Upper lobe of left lung (tissue), 6 donors: ENCODE results near the gene LAMA5. TPM values are rescaled to one million over a fixed set of nuclear protein-coding genes. Genes with fewer than 3 reads are reported as not detected.

ENCODE experiments used
- ATAC-seq, 2 donors: fragments of 200-7000 bp; cut with Tn5 transposase; one replicate each; pipeline ENCODE4 v1.9.1; 2022; ENCODE audit warnings: mild to moderate bottlenecking in 2 of 2, moderate library complexity in 2 of 2; ENCODE audit not compliant: low FRiP score in 2 of 2
- DNase-seq, 2 donors: peaks; one replicate each; pipeline ENCODE4 v3.0.0-alpha.2; 2019 to 2020
- H3K27ac ChIP-seq, 4 donors: fragments of 200-600 bp; sonication (generic); one replicate each; pipeline ENCODE4 v1.5.1; 2016 to 2019
- H3K27me3 ChIP-seq, 4 donors: fragments of 200-600 bp; sonication (generic); one replicate each; pipeline ENCODE4 v1.5.1; 2017 to 2019
- H3K36me3 ChIP-seq, 4 donors: fragments of 200-600 bp; sonication (generic); one replicate each; pipeline ENCODE4 v1.5.1; 2016 to 2019
- H3K4me1 ChIP-seq, 4 donors: fragments of 200-600 bp; sonication (generic); one replicate each; pipeline ENCODE4 v1.5.1; 2018 to 2019
- H3K4me3 ChIP-seq, 4 donors: fragments of 200-600 bp; sonication (generic); one replicate each; pipeline ENCODE4 v1.5.1; 2017 to 2019; ENCODE audit warnings: mild to moderate bottlenecking in 2 of 4, moderate library complexity in 1 of 4
- H3K9me3 ChIP-seq, 4 donors: fragments of 200-600 bp; sonication (generic); one replicate each; pipeline ENCODE4 v1.5.1; 2018 to 2019
- CTCF ChIP-seq, 6 experiments: fragments of 450-650 bp in 4 of 6; fragments of 200-600 bp in 2 of 6; sonication (generic) in 2 of 6; IDR thresholded peaks; one replicate each; pipeline ENCODE4 v1.5.1; 2016 to 2019; ENCODE audit warnings: antibody characterized with exemption in 6 of 6
- EP300 ChIP-seq, 4 donors: sonication (generic); formaldehyde crosslinking; IDR thresholded peaks; one replicate each; pipeline ENCODE4 v1.5.1; 2017; ENCODE audit warnings: antibody characterized with exemption in 4 of 4, control low read depth in 2 of 4
- POLR2A ChIP-seq, 4 donors: fragments of 450-650 bp; IDR thresholded peaks; one replicate each; pipeline ENCODE4 v1.5.1; 2016 to 2017; ENCODE audit warnings: antibody characterized with exemption in 4 of 4, mild to moderate bottlenecking in 2 of 4
- POLR2AphosphoS5 ChIP-seq, 2 donors: sonication (generic); formaldehyde crosslinking; IDR thresholded peaks; one replicate each; pipeline ENCODE4 v1.5.1; 2017; ENCODE audit warnings: antibody characterized with exemption in 2 of 2
- WGBS, 2 donors: methylation state at CpG; one replicate each; pipeline ENCODE4 v1.1.5; 2017 to 2018; 5-methylcytosine and 5-hydroxymethylcytosine counted together
- total RNA-seq, 6 donors: library from RNA; depleted of rRNA in 4 of 6; stranded (reverse); fragments of >200 nt in 4 of 6; gene quantifications; one replicate each; pipeline versions ENCODE4 v1.1.0 to v1.2.1, GENCODE V29; 2016 to 2021
- donor health status: DM: no; HTN: no; CAD: no; lungs with moderate emphysema.
- donor health status: DM: no; HTN: yes; CAD: no; lungs with severe emphysema.

Gene LAMA5
- total RNA-seq, 6 donors from 2014 or later, result 176 to 1,019 (median 307) TPM

- Histone ChIP-seq H3K27ac (peak overlapping the region in 2 of 4 donors; percentile 7 to 15), H3K4me1 (no peaks in the 10 kb centered on the region), H3K9me3 (no peaks in the 10 kb centered on the region), H3K4me3 (no peak overlapping the region), H3K27me3 (no peaks in the 10 kb centered on the region), H3K36me3 (peaks cover 25 to 84% (median 79%) of the 10 kb centered on the region in 4 donors)
- DNase-seq (peak in 1 of 2 donors; percentile 85), ATAC-seq (no peak)
- no peak for TF ChIP-seq EP300 (IDR thresholded peaks at IDR 0.05)
- no peak for TF ChIP-seq POLR2AphosphoS5 (IDR thresholded peaks at IDR 0.05)
- TF ChIP-seq CTCF (IDR thresholded peaks at IDR 0.05), result no peak
- TF ChIP-seq POLR2A (IDR thresholded peaks at IDR 0.05), result no peak
- 95 to 97% methylated on average over 18 to 34 of the region's 36 CpGs for WGBS, 2 donors
Observed at GRCh38 chr20:62318400-62319345, 48.4 kb downstream of the LAMA5 start.

GRCh38 chr20:62317167-62317655, 49.9 kb downstream of the LAMA5 start:
- H3K9me3 ChIP-seq, result no peaks in the 10 kb centered on the region
- no peaks in the 10 kb centered on the region for H3K4me1 ChIP-seq
- H3K4me3 ChIP-seq, result no peak overlapping the region
- no peak for TF ChIP-seq CTCF (IDR thresholded peaks at IDR 0.05)
- no peak for TF ChIP-seq POLR2AphosphoS5 (IDR thresholded peaks at IDR 0.05)
- no peak for TF ChIP-seq EP300 (IDR thresholded peaks at IDR 0.05)
- no peak for TF ChIP-seq POLR2A (IDR thresholded peaks at IDR 0.05)
- H3K36me3 ChIP-seq, result peaks cover 29 to 87% (median 82%) of the 10 kb centered on the region in 4 donors
- no peak for ATAC-seq
- H3K27ac ChIP-seq, result no peak overlapping the region
- H3K27me3 ChIP-seq, result no peaks in the 10 kb centered on the region
- WGBS, 2 donors, result 90% methylated on average over 15 of the region's 18 CpGs; no CpG with 5 or more reads in 1 of the 2 donors
- DNase-seq, result peak in 1 of 2 donors; percentile 71

- DNase-seq, result peak in 1 of 2 donors; percentile 83
- H3K4me3 ChIP-seq, result no peak overlapping the region
- no peak for ATAC-seq
Observed at GRCh38 chr20:62316331-62317166, 50.6 kb downstream of the LAMA5 start.

DNA sequence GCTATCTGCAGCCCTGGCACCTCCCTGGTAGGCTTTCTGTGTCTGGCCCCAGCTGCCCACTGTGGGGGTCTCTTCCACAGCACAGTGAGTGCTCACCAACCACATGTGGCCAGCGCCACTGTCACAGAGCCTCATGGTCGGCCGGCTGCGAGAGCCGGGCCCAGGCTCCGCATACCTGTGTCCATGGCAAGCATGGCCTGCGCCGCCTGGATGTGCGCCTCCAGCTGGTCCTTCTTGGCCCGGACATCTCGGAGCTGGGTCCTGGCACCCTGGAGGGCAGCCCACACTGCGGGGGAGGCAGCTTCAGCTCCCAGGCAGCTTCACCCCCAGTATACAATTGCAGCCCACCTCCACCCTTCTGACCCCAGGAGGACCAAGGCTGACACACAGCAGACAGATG, 51.3 kb downstream of the LAMA5 start:
- WGBS, 2 donors, result 97% methylated on average over 12 of the region's 12 CpGs; no CpG with 5 or more reads in 1 of the 2 donors
- Histone ChIP-seq H3K4me3 (no peak overlapping the region), H3K27me3 (no peaks in the 10 kb centered on the region), H3K9me3 (no peaks in the 10 kb centered on the region), H3K27ac (no peak overlapping the region), H3K4me1 (no peaks in the 10 kb centered on the region), H3K36me3 (peaks cover 36 to 93% (median 88%) of the 10 kb centered on the region in 4 donors)
- DNase-seq, result peak in 1 of 2 donors; percentile 79
- no peak for ATAC-seq
- TF ChIP-seq POLR2AphosphoS5 (IDR thresholded peaks at IDR 0.05) (no peak), CTCF (IDR thresholded peaks at IDR 0.05) (no peak), POLR2A (IDR thresholded peaks at IDR 0.05) (no peak), EP300 (IDR thresholded peaks at IDR 0.05) (no peak)

More at GRCh38 chr20:62316331-62317166, 50.6 kb downstream of the LAMA5 start:
- H3K27me3 ChIP-seq, result no peaks in the 10 kb centered on the region
- no peaks in the 10 kb centered on the region for H3K9me3 ChIP-seq
- peaks cover 30 to 87% (median 82%) of the 10 kb centered on the region in 4 donors for H3K36me3 ChIP-seq
- 75 to 96% methylated on average over 12 to 30 of the region's 40 CpGs for WGBS, 2 donors
- H3K4me1 ChIP-seq, result no peaks in the 10 kb centered on the region
- TF ChIP-seq CTCF (IDR thresholded peaks at IDR 0.05) (no peak), POLR2AphosphoS5 (IDR thresholded peaks at IDR 0.05) (no peak), POLR2A (IDR thresholded peaks at IDR 0.05) (no peak), EP300 (IDR thresholded peaks at IDR 0.05) (no peak)
- H3K27ac ChIP-seq, result no peak overlapping the region
